Measurements from ENCODE around the gene DNAJC28.
"Not testable (repeated sequence)": the region's sequence is repeated elsewhere in the genome, so short reads cannot be mapped to it uniquely, and the experiment has no call there.

The DNAJC28 gene

GRCh38 chr21:33480481-33481103 is 10.9 kb downstream of the DNAJC28 start:
- no peak for DNase-seq

- peak; percentile 93 for DNase-seq
These were observed 11.6 kb downstream of the DNAJC28 start, which contains the start of gene TMEM50B for GRCh38 chr21:33479679-33480480. TMEM50B (minus strand) TSS chr21:33479974; CDS start chr21:33468885, 11,089 bp downstream.

GRCh38 chr21:33478935-33479678 is 12.4 kb downstream of the DNAJC28 start:
- no peak for DNase-seq

- DNase-seq = no peak
These were observed 13.3 kb downstream of the DNAJC28 start for GRCh38 chr21:33478182-33478581.

- no peak for DNase-seq
These were observed 14.4 kb downstream of the DNAJC28 start for GRCh38 chr21:33477066-33477465.

GRCh38 chr21:33473344-33473743 is 18.2 kb downstream of the DNAJC28 start:
- no peak for DNase-seq

GRCh38 chr21:33470701-33471100 is 20.8 kb downstream of the DNAJC28 start:
- DNase-seq = no peak

GRCh38 chr21:33469183-33469582 is 22.3 kb downstream of the DNAJC28 start:
- DNase-seq = not testable (repeated sequence)

GRCh38 chr21:33461538-33462250 is 29.8 kb downstream of the DNAJC28 start:
- DNase-seq = no peak

GRCh38 chr21:33458861-33459260 is 32.7 kb downstream of the DNAJC28 start:
- no peak for DNase-seq

- no peak for DNase-seq
These were observed 35.6 kb downstream of the DNAJC28 start for GRCh38 chr21:33455686-33456446.

GRCh38 chr21:33452362-33452761 is 39.2 kb downstream of the DNAJC28 start:
- no peak for DNase-seq

- no peak for DNase-seq
These were observed 39.9 kb downstream of the DNAJC28 start for GRCh38 chr21:33451634-33452071.

GRCh38 chr21:33449616-33450015 is 41.9 kb downstream of the DNAJC28 start:
- no peak for DNase-seq

GRCh38 chr21:33446620-33447019 is 44.9 kb downstream of the DNAJC28 start:
- not testable (repeated sequence) for DNase-seq

GRCh38 chr21:33444499-33444898 is 47.0 kb downstream of the DNAJC28 start:
- no peak for DNase-seq

- peak; percentile 57 for DNase-seq
These were observed 48.3 kb downstream of the DNAJC28 start for GRCh38 chr21:33443194-33443593.

- DNase-seq = peak; percentile 27
These were observed 49.7 kb downstream of the DNAJC28 start for GRCh38 chr21:33441489-33442477.

All from NCI-H774 (cell line).